Trophoblast cell (in vitro differentiated cells and primary cell): ENCODE results near the gene KRT84.
"Not testable (repeated sequence)": the region's sequence is repeated elsewhere in the genome, so short reads cannot be mapped to it uniquely, and the experiment has no call there.

Experiments
- DNase-seq, 2 donors: peaks; one replicate each; pipeline ENCODE4 v3.0.0-alpha.2; 2016
- H2AFZ ChIP-seq: 2 replicates; pipeline ENCODE4 v1.6.1; 2013; ENCODE audit warnings: low read length, moderate library complexity, mild to moderate bottlenecking; ENCODE audit not compliant: insufficient read depth, poor library complexity
- H2AK5ac ChIP-seq: 2 replicates; pipeline ENCODE4 v1.6.1; 2013; ENCODE audit warnings: mild to moderate bottlenecking, low read length
- H2BK120ac ChIP-seq: 2 replicates; pipeline ENCODE4 v1.6.1; 2013; ENCODE audit warnings: low read length, mild to moderate bottlenecking, moderate library complexity; ENCODE audit not compliant: insufficient read depth, poor library complexity
- H2BK12ac ChIP-seq: 2 replicates; pipeline ENCODE4 v1.6.1; 2013; ENCODE audit warnings: mild to moderate bottlenecking, low read length, moderate library complexity
- H2BK5ac ChIP-seq: 2 replicates; pipeline ENCODE4 v1.6.1; 2013; ENCODE audit warnings: low read length, low read depth, moderate library complexity, mild to moderate bottlenecking; ENCODE audit not compliant: poor library complexity
- H3K14ac ChIP-seq: 2 replicates; pipeline ENCODE4 v1.6.1; 2013; ENCODE audit warnings: mild to moderate bottlenecking, low read length
- H3K18ac ChIP-seq: 2 replicates; pipeline ENCODE4 v1.6.1; 2013; ENCODE audit warnings: mild to moderate bottlenecking, low read length
- H3K23ac ChIP-seq: 2 replicates; pipeline ENCODE4 v1.6.1; 2013; ENCODE audit warnings: low read length
- H3K27ac ChIP-seq: 2 replicates; pipeline ENCODE4 v1.5.1; 2013; ENCODE audit warnings: low read depth, mild to moderate bottlenecking, inconsistent platforms, low read length, moderate library complexity
- H3K27me3 ChIP-seq: 2 replicates; pipeline ENCODE4 v1.6.1; 2013; ENCODE audit warnings: inconsistent platforms, mild to moderate bottlenecking, low read length, moderate library complexity; ENCODE audit not compliant: insufficient read depth
- H3K36me3 ChIP-seq, 2 experiments: 1 replicate in 1 of 2; 2 replicates in 1 of 2; pipeline ENCODE4 v1.6.1; 2013; ENCODE audit warnings: low read length in 2 of 2, mild to moderate bottlenecking in 2 of 2, moderate library complexity in 1 of 2; ENCODE audit not compliant: insufficient read depth in 2 of 2, control insufficient read depth in 1 of 2
- H3K4ac ChIP-seq: 2 replicates; pipeline ENCODE4 v1.6.1; 2013; ENCODE audit warnings: low read depth, mild to moderate bottlenecking, low read length, moderate library complexity
- H3K4me1 ChIP-seq, 2 experiments: 1 replicate in 1 of 2; 2 replicates in 1 of 2; pipeline ENCODE4 v1.6.1; 2013; ENCODE audit warnings: low read length in 2 of 2, mild to moderate bottlenecking in 2 of 2, moderate library complexity in 1 of 2; ENCODE audit not compliant: insufficient read depth in 2 of 2, control insufficient read depth in 1 of 2
- H3K4me2 ChIP-seq: 2 replicates; pipeline ENCODE4 v1.6.1; 2013; ENCODE audit warnings: inconsistent platforms, mild to moderate bottlenecking, low read length, moderate library complexity
- H3K4me3 ChIP-seq: 2 replicates; pipeline ENCODE4 v1.5.1; 2013; ENCODE audit warnings: mild to moderate bottlenecking, low read depth, low read length, inconsistent platforms
- H3K79me1 ChIP-seq: one replicate; pipeline ENCODE4 v1.6.1; 2013; ENCODE audit warnings: low read length
- H3K79me2 ChIP-seq: 2 replicates; pipeline ENCODE4 v1.6.1; 2013; ENCODE audit warnings: low read length, mild to moderate bottlenecking; ENCODE audit not compliant: control insufficient read depth, insufficient read depth, poor library complexity
- H3K9ac ChIP-seq: 2 replicates; pipeline ENCODE4 v1.6.1; 2013; ENCODE audit warnings: mild to moderate bottlenecking, low read length
- H3K9me3 ChIP-seq: 2 replicates; pipeline ENCODE4 v1.6.1; 2013; ENCODE audit warnings: low read depth, mild to moderate bottlenecking, control low read depth, inconsistent platforms, low read length; ENCODE audit not compliant: insufficient read depth
- H4K12ac ChIP-seq: 2 replicates; pipeline ENCODE4 v1.6.1; 2013; ENCODE audit warnings: low read depth, mild to moderate bottlenecking, low read length, moderate library complexity
- H4K8ac ChIP-seq: 2 replicates; pipeline ENCODE4 v1.6.1; 2013; ENCODE audit warnings: low read depth, mild to moderate bottlenecking, low read length, moderate library complexity
- H4K91ac ChIP-seq: one replicate; pipeline ENCODE4 v1.6.1; 2013; ENCODE audit warnings: low read depth, mild to moderate bottlenecking, low read length, moderate library complexity
- WGBS: extraction: QIAGEN DNeasy Blood & Tissue Kit; methylation state at CpG from one replicate; pipeline ENCODE4 v1.1.7; 2013; ENCODE audit warnings: missing lambda C conversion rate; ENCODE audit not compliant: insufficient read length, insufficient coverage; ENCODE audit errors: extremely low coverage; 5-methylcytosine and 5-hydroxymethylcytosine counted together

Gene KRT84

GRCh38 chr12:52347016-52347415 lies 38.4 kb downstream of the KRT84 start:
- no peak overlapping the region for H3K4me2 ChIP-seq
- H3K18ac ChIP-seq, result peak overlapping the region; percentile 25
- no peaks in the 10 kb centered on the region for H3K27me3 ChIP-seq
- H4K8ac ChIP-seq, result no peak overlapping the region
- no peak overlapping the region for H2AK5ac ChIP-seq
- no peak for DNase-seq
- no peak overlapping the region for H2BK5ac ChIP-seq
- H3K14ac ChIP-seq, result no peak overlapping the region
- H3K4me3 ChIP-seq, result no peak overlapping the region
- H3K4me1 ChIP-seq, result peaks cover 10 to 13% of the 10 kb centered on the region in 2 experiments
- H2AFZ ChIP-seq, result no peak overlapping the region
- no peak overlapping the region for H2BK120ac ChIP-seq
- no peaks in the 10 kb centered on the region for H3K79me1 ChIP-seq
- no peak overlapping the region for H4K12ac ChIP-seq
- H3K9ac ChIP-seq, result no peak overlapping the region
- WGBS, result no CpG with 5 or more reads among the region's 9 CpGs
- no peak overlapping the region for H4K91ac ChIP-seq
- H3K9me3 ChIP-seq, result peaks cover 4% of the 10 kb centered on the region
- H3K4ac ChIP-seq, result no peak overlapping the region
- H3K23ac ChIP-seq, result no peak overlapping the region
- H3K36me3 ChIP-seq, result no peaks in the 10 kb centered on the region
- H3K27ac ChIP-seq, result no peak overlapping the region
- no peak overlapping the region for H2BK12ac ChIP-seq
- no peaks in the 10 kb centered on the region for H3K79me2 ChIP-seq

GRCh38 chr12:52346593-52346992 lies 38.9 kb downstream of the KRT84 start:
- Histone ChIP-seq H3K4ac (no peak overlapping the region), H3K36me3 (no peaks in the 10 kb centered on the region), H3K4me2 (no peak overlapping the region), H3K23ac (no peak overlapping the region), H4K8ac (no peak overlapping the region), H3K27me3 (no peaks in the 10 kb centered on the region), H3K27ac (no peak overlapping the region), H4K12ac (no peak overlapping the region), H2BK5ac (no peak overlapping the region), H2AFZ (no peak overlapping the region), H3K4me1 (peaks cover 10 to 13% of the 10 kb centered on the region in 2 experiments), H2AK5ac (no peak overlapping the region), H3K14ac (no peak overlapping the region), H3K9ac (no peak overlapping the region), H4K91ac (no peak overlapping the region), H3K4me3 (no peak overlapping the region), H3K9me3 (peaks cover 4% of the 10 kb centered on the region), H2BK120ac (no peak overlapping the region), H2BK12ac (no peak overlapping the region), H3K79me2 (no peaks in the 10 kb centered on the region), H3K18ac (no peak overlapping the region), H3K79me1 (no peaks in the 10 kb centered on the region)
- no CpG with 5 or more reads among the region's 4 CpGs for WGBS
- DNase-seq, result no peak

GRCh38 chr12:52345041-52345440 lies 40.4 kb downstream of the KRT84 start:
- peak overlapping the region; percentile 13 for H4K91ac ChIP-seq
- H3K23ac ChIP-seq, H3K4me3 ChIP-seq, H3K27ac ChIP-seq, H3K14ac ChIP-seq, H3K9me3 ChIP-seq, H3K4me2 ChIP-seq, H4K12ac ChIP-seq, H4K8ac ChIP-seq, H3K4ac ChIP-seq, H3K79me1 ChIP-seq, H2AFZ ChIP-seq, H2BK5ac ChIP-seq, H3K9ac ChIP-seq, H2BK12ac ChIP-seq, H3K79me2 ChIP-seq, H3K36me3 ChIP-seq, H3K27me3 ChIP-seq, H3K18ac ChIP-seq, H2AK5ac ChIP-seq: not testable (repeated sequence)
- no CpG with 5 or more reads among the region's 8 CpGs for WGBS
- DNase-seq, result peak in 1 of 2 donors; percentile 13
- H2BK120ac ChIP-seq, result peak overlapping the region; percentile 36
- peaks cover 10 to 13% of the 10 kb centered on the region in 2 experiments for H3K4me1 ChIP-seq

- H3K4me3 ChIP-seq, result no peak overlapping the region
- peak in 1 of 2 donors; percentile 2 for DNase-seq
- H4K12ac ChIP-seq, result no peak overlapping the region
- H3K79me2 ChIP-seq, result no peaks in the 10 kb centered on the region
- no peak overlapping the region for H3K23ac ChIP-seq
- peaks cover 10 to 13% of the 10 kb centered on the region in 2 experiments for H3K4me1 ChIP-seq
- no peak overlapping the region for H3K14ac ChIP-seq
- WGBS, result no CpG with 5 or more reads among the region's 12 CpGs
- no peak overlapping the region for H2BK5ac ChIP-seq
- no peaks in the 10 kb centered on the region for H3K79me1 ChIP-seq
- peaks cover 2% of the 10 kb centered on the region for H3K9me3 ChIP-seq
- no peak overlapping the region for H4K91ac ChIP-seq
- no peak overlapping the region for H3K9ac ChIP-seq
- H3K27me3 ChIP-seq, result no peaks in the 10 kb centered on the region
- no peak overlapping the region for H2AK5ac ChIP-seq
- no peak overlapping the region for H3K18ac ChIP-seq
- no peak overlapping the region for H4K8ac ChIP-seq
- H3K27ac ChIP-seq, result no peak overlapping the region
- H2BK120ac ChIP-seq, result no peak overlapping the region
- no peak overlapping the region for H3K4me2 ChIP-seq
- no peaks in the 10 kb centered on the region for H3K36me3 ChIP-seq
- H3K4ac ChIP-seq, result no peak overlapping the region
- H2BK12ac ChIP-seq, result no peak overlapping the region
- no peak overlapping the region for H2AFZ ChIP-seq
Measured at GRCh38 chr12:52344111-52344510, 41.3 kb downstream of the KRT84 start.
